GM10847 (cell line): ENCODE data around the gene ARTN.

Experiments
- POLR2A ChIP-seq: IDR thresholded peaks from 2 replicates; pipeline ENCODE4 v1.6.1; 2011; ENCODE audit not compliant: insufficient read length; ENCODE audit errors: extremely low read depth

Gene ARTN

GRCh38 chr1:43982241-43982640 lies 48.6 kb downstream of the ARTN start:
- TF ChIP-seq POLR2A: no peak

GRCh38 chr1:43982808-43983207 lies 49.2 kb downstream of the ARTN start:
- TF ChIP-seq POLR2A: no peak

GRCh38 chr1:43983253-43983899 lies 49.8 kb downstream of the ARTN start:
- no peak for TF ChIP-seq POLR2A

- no peak for TF ChIP-seq POLR2A
These were observed 51.3 kb downstream of the ARTN start for GRCh38 chr1:43984855-43985254.

- no peak for TF ChIP-seq POLR2A
These were observed 52.5 kb downstream of the ARTN start for GRCh38 chr1:43985984-43986595.

GRCh38 chr1:43986712-43987111 lies 53.1 kb downstream of the ARTN start:
- no peak for TF ChIP-seq POLR2A
